OCI-LY1 (cell line): ENCODE results near the gene P4HTM.

Experiments
- CTCF ChIP-seq: fragments of 200-600 bp; sonication (generic), shearing (Covaris generic); IDR thresholded peaks from 2 replicates; pipeline ENCODE4 v1.5.1; 2017; ENCODE audit warnings: mild to moderate bottlenecking, antibody characterized with exemption, low read length, moderate library complexity, mixed read lengths
- EZH2 ChIP-seq: fragments of 200-600 bp; sonication (generic), shearing (Covaris generic); IDR thresholded peaks from 2 replicates; pipeline ENCODE4 v1.8.0; 2017; ENCODE audit warnings: borderline replicate concordance, mixed run types, mild to moderate bottlenecking, antibody characterized with exemption, low read length, moderate library complexity, mixed read lengths

GRCh38 chr3:49001155-49001554 is 11.1 kb downstream of the P4HTM start:
- TF ChIP-seq CTCF (no peak), EZH2 (no peak)
